OCI-LY7 (cell line): ENCODE measurements around the gene LTB. TPM values are rescaled to one million over a fixed set of nuclear protein-coding genes. Genes with fewer than 3 reads are reported as not detected.

Experiments
- BruUV-seq: library from RNA; stranded (reverse); fragments of 400-500 nt; replicated peaks from 2 replicates; lab custom pipeline; 2021; lab: Mats Ljungman, UMichigan
- CTCF ChIA-PET: fragments of 300-600 bp; sonication (Branson Sonifier 250); formaldehyde crosslinking; loops from one replicate; lab custom pipeline; 2022; ENCODE audit warnings: antibody characterized with exemption; ENCODE audit not compliant: unreplicated experiment; lab: Charles Lee
- POLR2A ChIA-PET: fragments of 300-600 bp; sonication (Branson Sonifier 250); formaldehyde crosslinking; loops from one replicate; lab custom pipeline; 2022; ENCODE audit warnings: antibody characterized with exemption; lab: Charles Lee
- DNase-seq: peaks from one replicate; pipeline ENCODE4 v3.0.0-alpha.2; 2015; ENCODE audit warnings: low spot score
- H2AFZ ChIP-seq: fragments of 200-600 bp; sonication (generic), shearing (Covaris generic); 2 replicates; pipeline ENCODE4 v1.6.1; 2014; ENCODE audit warnings: mild to moderate bottlenecking, antibody characterized with exemption, low read length, moderate library complexity
- H3K27ac ChIP-seq: fragments of 200-600 bp; sonication (generic); 2 replicates; pipeline ENCODE4 v1.5.1; 2014; ENCODE audit warnings: mixed run types, low read depth, mild to moderate bottlenecking, moderate library complexity, low read length, inconsistent platforms; ENCODE audit not compliant: poor library complexity, severe bottlenecking
- H3K36me3 ChIP-seq: fragments of 200-600 bp; sonication (generic); 2 replicates; pipeline ENCODE4 v1.6.1; 2014; ENCODE audit warnings: mild to moderate bottlenecking, antibody characterized with exemption, low read length, moderate library complexity, mixed read lengths; ENCODE audit not compliant: insufficient read depth
- H3K4me1 ChIP-seq: fragments of 200-600 bp; sonication (generic); 2 replicates; pipeline ENCODE4 v1.5.1; 2014; ENCODE audit warnings: mild to moderate bottlenecking, low read length; ENCODE audit not compliant: insufficient read depth, poor library complexity, severe bottlenecking
- H3K4me2 ChIP-seq: fragments of 200-600 bp; sonication (generic); 2 replicates; pipeline ENCODE4 v1.6.1; 2014; ENCODE audit warnings: mild to moderate bottlenecking, low read length
- H3K4me3 ChIP-seq: fragments of 200-600 bp; sonication (generic); 2 replicates; pipeline ENCODE4 v1.5.1; 2014; ENCODE audit warnings: mild to moderate bottlenecking, low read depth, low read length; ENCODE audit not compliant: poor library complexity, severe bottlenecking
- H3K79me2 ChIP-seq: fragments of 200-600 bp; sonication (generic); 2 replicates; pipeline ENCODE4 v1.6.1; 2016; ENCODE audit warnings: low read depth, mild to moderate bottlenecking, low read length, moderate library complexity, mixed read lengths; ENCODE audit not compliant: insufficient read depth
- H3K9me2 ChIP-seq: fragments of 200-600 bp; sonication (generic); 2 replicates; pipeline ENCODE4 v1.6.1; 2016; ENCODE audit warnings: mild to moderate bottlenecking, low read length, mixed read lengths; ENCODE audit not compliant: insufficient read depth
- H3K9me3 ChIP-seq: fragments of 200-600 bp; sonication (generic); 2 replicates; pipeline ENCODE4 v1.6.1; 2014; ENCODE audit warnings: mild to moderate bottlenecking, mixed run types, low read length, mixed read lengths
- H4K20me1 ChIP-seq: fragments of 200-600 bp; sonication (generic); 2 replicates; pipeline ENCODE4 v1.6.1; 2014; ENCODE audit warnings: mild to moderate bottlenecking, antibody characterized with exemption, low read length, moderate library complexity, mixed read lengths; ENCODE audit not compliant: insufficient read depth
- EZH2phosphoT487 ChIP-seq: fragments of 200-600 bp; sonication (generic); IDR thresholded peaks from 2 replicates; pipeline ENCODE4 v1.6.1; 2018; ENCODE audit warnings: low read depth, borderline replicate concordance, mild to moderate bottlenecking, mixed run types, antibody characterized with exemption, low read length, moderate library complexity, mixed read lengths
- intact Hi-C: fragments of 100-400 bp; cut with micrococcal nuclease; formaldehyde crosslinking; loops from one replicate; pipeline ENCODE4 v1.10.0; 2022; ENCODE audit not compliant: unreplicated experiment
- total RNA-seq, 2 experiments: library from RNA; depleted of rRNA in 1 of 2; stranded (reverse); fragments of >200 nt in 1 of 2; shearing (Covaris generic) in 1 of 2; gene quantifications; 2 replicates each; pipeline ENCODE4 v1.2.3, GENCODE V29; 2014 to 2022
- TF ChIP-seq, protein P1 (sequence below): fragments of 200-600 bp; sonication (generic); conservative IDR thresholded peaks from 2 replicates; pipeline ENCODE4 v1.5.1; 2014; ENCODE audit warnings: mild to moderate bottlenecking, antibody characterized with exemption, low read length, moderate library complexity, mixed read lengths

LTB gene
- total RNA-seq, 2 experiments from 2014 or later: 36.5 to 36.9 TPM

DNA sequence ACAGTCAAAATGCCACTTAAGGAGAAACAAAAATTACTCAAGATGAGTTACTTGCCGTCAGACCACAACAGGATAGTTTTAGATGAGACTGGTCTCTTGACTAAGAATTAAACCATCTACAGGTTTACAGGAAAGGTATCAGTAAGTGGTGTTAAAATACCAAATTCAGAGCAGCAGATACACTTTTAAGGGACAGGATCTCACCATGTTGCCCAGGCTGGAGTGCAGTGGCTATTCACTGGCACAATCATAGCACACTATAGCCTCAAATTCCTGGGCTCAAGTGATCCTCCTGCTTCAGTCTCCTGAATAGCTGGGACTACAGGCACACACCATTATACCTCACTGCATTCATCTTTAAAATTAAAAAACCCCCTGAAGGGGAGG is 48.8 kb downstream of the LTB start:
- Histone ChIP-seq H3K4me1 (peaks cover 4% of the 10 kb centered on the region), H4K20me1 (peaks cover 25% of the 10 kb centered on the region), H3K9me2 (no peaks in the 10 kb centered on the region), H3K27ac (no peak overlapping the region), H3K9me3 (no peaks in the 10 kb centered on the region), H3K79me2 (peaks cover 42% of the 10 kb centered on the region), H3K4me3 (no peak overlapping the region), H2AFZ (no peak overlapping the region), H3K4me2 (no peak overlapping the region), H3K36me3 (peaks cover 99% of the 10 kb centered on the region)
- POLR2A ChIA-PET: no interaction called here
- CTCF ChIA-PET: no interaction called here
- BruUV-seq: no TSS peak
- intact Hi-C loops: no loop called here
- no peak for DNase-seq
- TF ChIP-seq, protein P1, sequence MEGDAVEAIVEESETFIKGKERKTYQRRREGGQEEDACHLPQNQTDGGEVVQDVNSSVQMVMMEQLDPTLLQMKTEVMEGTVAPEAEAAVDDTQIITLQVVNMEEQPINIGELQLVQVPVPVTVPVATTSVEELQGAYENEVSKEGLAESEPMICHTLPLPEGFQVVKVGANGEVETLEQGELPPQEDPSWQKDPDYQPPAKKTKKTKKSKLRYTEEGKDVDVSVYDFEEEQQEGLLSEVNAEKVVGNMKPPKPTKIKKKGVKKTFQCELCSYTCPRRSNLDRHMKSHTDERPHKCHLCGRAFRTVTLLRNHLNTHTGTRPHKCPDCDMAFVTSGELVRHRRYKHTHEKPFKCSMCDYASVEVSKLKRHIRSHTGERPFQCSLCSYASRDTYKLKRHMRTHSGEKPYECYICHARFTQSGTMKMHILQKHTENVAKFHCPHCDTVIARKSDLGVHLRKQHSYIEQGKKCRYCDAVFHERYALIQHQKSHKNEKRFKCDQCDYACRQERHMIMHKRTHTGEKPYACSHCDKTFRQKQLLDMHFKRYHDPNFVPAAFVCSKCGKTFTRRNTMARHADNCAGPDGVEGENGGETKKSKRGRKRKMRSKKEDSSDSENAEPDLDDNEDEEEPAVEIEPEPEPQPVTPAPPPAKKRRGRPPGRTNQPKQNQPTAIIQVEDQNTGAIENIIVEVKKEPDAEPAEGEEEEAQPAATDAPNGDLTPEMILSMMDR: no peak

DNA sequence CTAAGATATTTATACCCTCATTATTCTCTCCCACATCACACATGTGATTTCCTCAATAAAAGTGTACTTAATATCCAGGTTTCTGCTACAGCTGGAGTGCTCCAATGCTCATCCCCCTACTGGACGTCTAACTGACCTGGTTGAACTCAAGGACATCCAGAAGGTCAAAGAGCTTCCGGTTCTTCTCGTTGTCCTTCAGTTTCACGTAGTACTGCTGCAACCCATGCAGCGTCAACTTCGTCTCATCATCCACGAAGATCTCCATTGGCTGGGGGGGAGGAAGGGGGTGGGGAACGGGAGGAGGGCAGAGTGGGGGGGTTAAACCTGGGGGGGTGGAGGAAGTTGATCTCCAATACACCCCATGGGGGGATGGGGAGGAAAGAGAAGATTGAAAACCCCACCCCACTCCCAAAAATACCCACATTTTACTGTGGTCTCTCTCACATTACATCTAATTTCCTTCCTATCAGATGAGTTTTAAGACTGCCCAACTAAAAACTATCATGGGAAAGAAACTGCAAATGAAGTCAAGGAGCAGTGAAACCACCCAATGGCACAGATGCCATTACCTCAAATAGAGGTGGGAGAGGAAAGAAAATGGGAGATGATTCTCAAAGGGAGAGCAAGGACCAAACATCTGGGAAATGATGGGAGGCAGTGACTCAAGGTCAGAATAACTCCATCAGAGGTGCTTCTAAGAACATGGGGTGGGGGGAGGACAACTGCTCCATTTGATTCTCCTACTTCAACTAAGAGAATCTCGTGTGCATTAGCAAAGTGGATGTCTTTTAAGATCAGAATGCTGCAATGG is 49.4 kb downstream of the LTB start:
- H2AFZ ChIP-seq: no peak overlapping the region
- no peak overlapping the region for H3K27ac ChIP-seq
- peaks cover 22% of the 10 kb centered on the region for H4K20me1 ChIP-seq
- H3K4me3 ChIP-seq: no peak overlapping the region
- peaks cover 96% of the 10 kb centered on the region for H3K36me3 ChIP-seq
- CTCF ChIA-PET: no interaction called here
- H3K4me1 ChIP-seq: no peaks in the 10 kb centered on the region
- H3K9me2 ChIP-seq: no peaks in the 10 kb centered on the region
- peaks cover 36% of the 10 kb centered on the region for H3K79me2 ChIP-seq
- intact Hi-C loops: no loop called here
- no peak overlapping the region for H3K4me2 ChIP-seq
- no peak for TF ChIP-seq EZH2phosphoT487
- TF ChIP-seq, protein P1: no peak
- no peaks in the 10 kb centered on the region for H3K9me3 ChIP-seq
- POLR2A ChIA-PET: interaction anchor here (1.0 kb wide), 1 partner anchor 349 kb away, joined by 6 read pairs; no protein-coding TSS in a partner anchor
- DNase-seq: no peak
- BruUV-seq: no TSS peak
